Activated naive CD8-positive, alpha-beta T cell treated with anti-CD3 and anti-CD28 coated beads, Interleukin-2, amount 50 U/mL, for 24 hours (primary cell): Measurements from ENCODE around the gene HOXD12.

Experiments
- ATAC-seq: fragments of 150-1000 bp; cut with Tn5 transposase; one replicate; pipeline ENCODE4 v1.10.0; 2021
- DNase-seq: peaks from one replicate; pipeline ENCODE4 v3.0.0; 2021
- H3K27ac Mint-ChIP-seq: one replicate; pipeline ENCODE4 v1.8.0; 2021; ENCODE audit warnings: mild to moderate bottlenecking, mixed read lengths
- H3K27me3 Mint-ChIP-seq: one replicate; pipeline ENCODE4 v1.8.0; 2021; ENCODE audit warnings: mixed read lengths
- H3K36me3 Mint-ChIP-seq: one replicate; pipeline ENCODE4 v1.8.0; 2021; ENCODE audit warnings: low read depth, mixed read lengths
- H3K4me1 Mint-ChIP-seq: one replicate; pipeline ENCODE4 v1.8.0; 2021; ENCODE audit warnings: mixed read lengths
- H3K4me3 Mint-ChIP-seq: one replicate; pipeline ENCODE4 v1.8.0; 2021; ENCODE audit warnings: mild to moderate bottlenecking, moderate library complexity, mixed read lengths
- H3K9me3 Mint-ChIP-seq: one replicate; pipeline ENCODE4 v1.8.0; 2021; ENCODE audit warnings: mixed read lengths

The HOXD12 gene

DNA sequence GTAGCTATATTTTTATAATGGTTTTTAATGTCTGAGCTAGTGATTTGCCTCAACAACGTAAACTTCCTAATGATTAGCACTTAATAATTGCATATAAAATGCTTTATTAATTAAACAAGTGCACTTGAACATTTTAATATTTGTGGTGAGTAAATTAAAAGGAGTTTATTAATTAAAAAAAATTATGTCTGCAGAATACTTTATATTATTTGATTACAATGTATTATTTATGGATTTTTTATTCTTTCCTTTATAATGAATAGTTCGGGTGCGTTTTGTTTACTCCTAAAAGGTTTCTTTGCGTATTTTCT lies 32.2 kb downstream of the HOXD12 start:
- Mint-ChIP-seq H3K27me3 (peaks cover 82% of the 10 kb centered on the region), H3K36me3 (no peaks in the 10 kb centered on the region), H3K27ac (no peak overlapping the region), H3K4me3 (peak overlapping the region; percentile 78), H3K4me1 (peaks cover 41% of the 10 kb centered on the region), H3K9me3 (peaks cover 4% of the 10 kb centered on the region)
- ATAC-seq: no peak
- no peak for DNase-seq

- Mint-ChIP-seq H3K9me3 (peaks cover 4% of the 10 kb centered on the region), H3K4me3 (peak overlapping the region; percentile 78), H3K27ac (peak overlapping the region; percentile 64), H3K27me3 (peaks cover 81% of the 10 kb centered on the region), H3K4me1 (peaks cover 38% of the 10 kb centered on the region), H3K36me3 (no peaks in the 10 kb centered on the region)
- no peak for DNase-seq
- ATAC-seq: no peak
These were observed 32.9 kb downstream of the HOXD12 start for GRCh38 chr2:176132205-176133171.

GRCh38 chr2:176133389-176133788 lies 33.8 kb downstream of the HOXD12 start:
- Mint-ChIP-seq H3K9me3 (peaks cover 6% of the 10 kb centered on the region), H3K4me3 (no peak overlapping the region), H3K27ac (no peak overlapping the region), H3K27me3 (peaks cover 81% of the 10 kb centered on the region), H3K36me3 (peaks cover 2% of the 10 kb centered on the region), H3K4me1 (peaks cover 32% of the 10 kb centered on the region)
- DNase-seq (no peak), ATAC-seq (no peak)

DNA sequence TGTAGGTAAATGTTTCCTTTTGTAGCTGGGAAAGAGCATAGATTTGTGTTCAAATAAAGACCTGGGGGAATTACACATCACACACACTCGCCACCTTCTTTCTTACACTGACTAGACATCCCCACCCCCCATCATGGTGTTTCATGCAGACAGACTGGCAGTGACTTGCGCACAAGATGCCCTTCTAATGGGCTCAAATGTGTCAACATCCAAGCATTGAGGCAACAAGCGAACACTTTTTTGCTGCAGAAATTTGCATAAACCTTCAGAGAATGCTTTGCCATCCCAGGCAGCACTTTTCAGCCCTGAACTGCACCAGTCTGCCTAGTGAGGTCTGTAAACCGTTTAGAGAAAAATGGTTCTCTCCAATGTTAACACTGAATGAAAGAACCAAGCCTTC lies 34.4 kb downstream of the HOXD12 start:
- Mint-ChIP-seq H3K27ac (no peak overlapping the region), H3K4me3 (no peak overlapping the region), H3K9me3 (peaks cover 8% of the 10 kb centered on the region), H3K4me1 (peaks cover 31% of the 10 kb centered on the region), H3K36me3 (peaks cover 4% of the 10 kb centered on the region), H3K27me3 (peaks cover 81% of the 10 kb centered on the region)
- no peak for DNase-seq
- ATAC-seq: no peak

GRCh38 chr2:176135035-176135440 lies 35.4 kb downstream of the HOXD12 start:
- no peak for DNase-seq
- Mint-ChIP-seq H3K4me3 (no peak overlapping the region), H3K4me1 (peaks cover 34% of the 10 kb centered on the region), H3K27ac (no peak overlapping the region), H3K27me3 (peaks cover 86% of the 10 kb centered on the region), H3K9me3 (peaks cover 8% of the 10 kb centered on the region), H3K36me3 (peaks cover 6% of the 10 kb centered on the region)
- no peak for ATAC-seq

GRCh38 chr2:176136374-176137251 lies 37.0 kb downstream of the HOXD12 start:
- H3K4me1 Mint-ChIP-seq: peaks cover 31% of the 10 kb centered on the region
- peaks cover 6% of the 10 kb centered on the region for H3K36me3 Mint-ChIP-seq
- peaks cover 8% of the 10 kb centered on the region for H3K9me3 Mint-ChIP-seq
- no peak overlapping the region for H3K4me3 Mint-ChIP-seq
- no peak overlapping the region for H3K27ac Mint-ChIP-seq
- DNase-seq: no peak
- H3K27me3 Mint-ChIP-seq: peaks cover 86% of the 10 kb centered on the region
- ATAC-seq: no peak

- no peak for ATAC-seq
- Mint-ChIP-seq H3K36me3 (peaks cover 6% of the 10 kb centered on the region), H3K27ac (no peak overlapping the region), H3K4me3 (no peak overlapping the region), H3K4me1 (peaks cover 29% of the 10 kb centered on the region), H3K9me3 (peaks cover 8% of the 10 kb centered on the region), H3K27me3 (peaks cover 85% of the 10 kb centered on the region)
- DNase-seq: no peak
These were observed 37.6 kb downstream of the HOXD12 start for GRCh38 chr2:176137252-176137580.

GRCh38 chr2:176137906-176138305 lies 38.3 kb downstream of the HOXD12 start:
- Mint-ChIP-seq H3K4me3 (no peak overlapping the region), H3K36me3 (peaks cover 6% of the 10 kb centered on the region), H3K9me3 (peaks cover 8% of the 10 kb centered on the region), H3K27me3 (peaks cover 82% of the 10 kb centered on the region), H3K27ac (no peak overlapping the region), H3K4me1 (peaks cover 25% of the 10 kb centered on the region)
- DNase-seq (no peak), ATAC-seq (no peak)

- peaks cover 6% of the 10 kb centered on the region for H3K36me3 Mint-ChIP-seq
- no peak for DNase-seq
- ATAC-seq: no peak
- H3K4me3 Mint-ChIP-seq: no peak overlapping the region
- peaks cover 82% of the 10 kb centered on the region for H3K27me3 Mint-ChIP-seq
- H3K9me3 Mint-ChIP-seq: peaks cover 8% of the 10 kb centered on the region
- H3K4me1 Mint-ChIP-seq: peaks cover 25% of the 10 kb centered on the region
- H3K27ac Mint-ChIP-seq: peak overlapping the region; percentile 72
These were observed 38.9 kb downstream of the HOXD12 start for GRCh38 chr2:176138526-176138922.

DNA sequence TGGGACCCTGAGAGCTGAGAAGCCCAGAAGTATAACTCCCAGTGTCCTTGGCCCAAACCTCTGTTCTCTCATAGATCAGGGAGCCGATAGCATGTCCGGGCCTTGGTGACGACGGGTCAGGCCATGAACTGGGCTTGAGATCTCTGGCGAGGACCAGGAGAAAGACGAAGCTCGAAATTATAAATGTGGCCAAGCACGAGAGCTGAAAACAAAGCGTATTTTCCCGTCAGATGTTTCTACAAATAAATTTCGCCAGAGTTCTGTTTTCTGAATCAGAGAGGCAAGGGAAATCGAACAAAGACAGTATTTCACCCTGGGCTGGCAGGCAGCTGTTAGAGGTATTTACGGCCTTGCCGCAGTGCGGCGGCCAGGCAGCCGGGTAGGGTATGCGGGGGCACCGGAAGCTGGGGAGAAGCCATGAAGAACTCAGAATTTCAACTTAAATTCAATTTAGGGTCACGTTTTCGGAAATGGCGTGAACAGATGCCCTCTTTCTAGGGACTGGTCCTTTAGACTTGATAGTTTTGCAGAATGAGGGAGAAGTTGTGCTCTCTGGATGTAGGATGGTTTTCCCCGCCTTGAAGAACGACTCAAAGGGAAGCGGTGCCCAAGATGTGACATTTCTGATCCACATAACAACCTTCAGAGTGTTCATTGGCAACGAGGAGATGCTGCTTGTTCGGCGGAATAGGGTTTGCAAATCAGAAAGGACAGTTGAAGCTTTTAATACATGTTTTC lies 39.5 kb downstream of the HOXD12 start:
- Mint-ChIP-seq H3K27me3 (peaks cover 82% of the 10 kb centered on the region), H3K4me3 (no peak overlapping the region)

DNA sequence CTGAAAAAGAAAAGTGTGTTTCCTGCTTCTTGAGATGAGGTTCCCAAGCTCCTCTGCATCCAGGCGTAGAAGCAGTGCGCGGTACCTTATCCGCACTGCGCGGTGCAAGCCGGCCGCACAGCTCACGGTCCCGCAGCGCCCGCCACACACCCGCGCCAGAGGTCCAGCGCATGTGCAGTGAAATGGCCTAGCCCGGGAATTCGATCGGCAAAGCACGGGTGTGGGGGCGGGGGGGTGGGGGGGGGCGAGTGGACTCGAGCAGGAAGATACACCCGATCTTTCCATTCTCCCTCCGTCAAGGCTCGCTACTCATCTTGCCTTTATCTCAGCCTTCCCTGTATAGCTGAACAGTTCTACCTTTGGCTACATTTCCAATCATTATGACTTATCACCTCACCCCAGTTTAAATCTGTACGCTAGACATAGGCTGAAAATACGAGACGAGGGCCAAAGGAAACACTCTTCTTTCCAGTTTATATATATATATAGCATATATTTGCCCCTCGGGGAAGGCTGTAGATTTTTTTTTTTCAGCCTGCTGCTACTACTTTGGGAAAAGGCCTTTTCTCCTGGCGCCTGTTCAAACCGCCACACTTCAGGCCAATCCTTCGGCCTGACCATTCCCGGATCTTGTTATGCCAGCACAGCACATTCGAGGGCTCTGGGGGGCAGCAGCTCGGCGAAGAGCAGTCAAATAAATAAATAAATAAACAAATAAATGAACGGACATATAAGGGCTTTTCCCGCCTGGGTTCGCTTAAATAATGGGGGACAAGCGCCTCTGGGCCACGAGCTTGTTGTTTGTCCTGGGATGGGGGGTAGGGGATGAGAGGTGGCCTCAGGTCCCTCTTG lies 40.3 kb downstream of the HOXD12 start:
- no peak overlapping the region for H3K4me3 Mint-ChIP-seq
- H3K36me3 Mint-ChIP-seq: peaks cover 6% of the 10 kb centered on the region
- no peak for ATAC-seq
- H3K27ac Mint-ChIP-seq: no peak overlapping the region
- peaks cover 8% of the 10 kb centered on the region for H3K9me3 Mint-ChIP-seq
- peaks cover 25% of the 10 kb centered on the region for H3K4me1 Mint-ChIP-seq
- no peak for DNase-seq
- peaks cover 79% of the 10 kb centered on the region for H3K27me3 Mint-ChIP-seq

More for the DNA sequence above, 39.5 kb downstream of the HOXD12 start:
- no peak overlapping the region for H3K27ac Mint-ChIP-seq
- peaks cover 8% of the 10 kb centered on the region for H3K9me3 Mint-ChIP-seq
- ATAC-seq (no peak), DNase-seq (no peak)
- H3K36me3 Mint-ChIP-seq: peaks cover 6% of the 10 kb centered on the region
- H3K4me1 Mint-ChIP-seq: peaks cover 25% of the 10 kb centered on the region

DNA sequence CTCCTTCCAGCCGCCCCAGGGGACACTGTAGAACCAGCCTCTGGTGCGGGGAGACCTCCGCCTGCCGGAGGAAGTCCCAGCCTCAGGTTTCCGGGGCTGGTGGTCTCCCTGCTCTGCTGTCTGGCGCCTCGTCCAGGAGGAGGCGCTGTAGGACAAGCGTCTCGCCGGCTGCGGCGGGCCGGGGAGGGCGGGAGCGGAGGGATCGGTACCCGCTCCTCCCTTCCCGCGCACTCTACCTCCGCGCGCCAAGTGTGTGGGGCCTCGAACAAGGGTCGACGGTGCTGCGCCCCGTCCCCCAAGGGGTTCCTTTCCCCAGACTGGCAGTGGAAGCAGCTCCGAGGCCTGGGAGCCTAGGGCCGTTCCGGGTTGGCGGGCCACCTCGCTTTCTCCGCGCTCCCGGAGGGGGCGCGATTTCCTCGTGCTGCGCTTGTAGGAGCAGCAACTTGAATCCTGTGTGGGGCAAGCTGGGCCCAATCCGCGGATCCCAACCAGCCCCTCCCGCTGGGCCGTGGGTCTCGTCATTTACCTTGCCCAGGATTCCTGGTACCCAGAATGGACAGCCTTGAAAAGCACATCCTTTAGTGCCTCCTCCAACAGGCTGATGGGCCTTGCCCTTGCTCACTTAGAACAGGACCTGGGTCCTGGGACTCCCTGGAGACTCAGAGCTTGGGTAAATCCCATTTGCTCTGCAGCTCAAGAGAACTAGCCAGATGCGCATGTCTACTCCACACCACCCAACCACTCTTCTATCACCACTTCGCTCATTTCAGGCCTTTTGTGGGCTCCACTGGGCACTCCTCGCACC lies 41.1 kb downstream of the HOXD12 start:
- Mint-ChIP-seq H3K4me3 (peak overlapping the region; percentile 14), H3K36me3 (peaks cover 6% of the 10 kb centered on the region), H3K4me1 (peaks cover 20% of the 10 kb centered on the region), H3K27ac (no peak overlapping the region), H3K27me3 (peaks cover 78% of the 10 kb centered on the region), H3K9me3 (peaks cover 4% of the 10 kb centered on the region)
- ATAC-seq: peak; percentile 81
- peak; percentile 78 for DNase-seq

DNA sequence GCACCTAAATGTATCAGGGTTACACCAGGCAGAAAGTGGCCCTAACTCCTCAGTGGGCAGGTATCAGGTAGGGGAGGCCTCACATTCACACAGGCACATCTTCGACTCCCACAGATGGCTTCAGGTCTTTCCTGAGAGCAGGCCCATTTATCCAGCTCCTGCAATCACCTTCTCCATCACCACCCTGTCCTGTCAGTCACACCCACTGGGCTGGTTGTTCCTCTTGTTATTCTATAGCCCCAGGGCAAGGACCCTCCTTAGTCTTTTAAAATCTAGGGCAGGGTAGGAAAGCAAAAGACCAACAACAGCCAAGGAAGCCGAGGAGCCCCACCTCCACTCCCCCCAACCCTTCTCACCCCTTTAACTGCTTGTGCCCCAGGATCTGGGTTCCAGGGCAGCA lies 42.7 kb downstream of the HOXD12 start:
- Mint-ChIP-seq H3K36me3 (peaks cover 6% of the 10 kb centered on the region), H3K27me3 (peaks cover 83% of the 10 kb centered on the region), H3K4me3 (no peak overlapping the region), H3K9me3 (peaks cover 4% of the 10 kb centered on the region), H3K4me1 (peaks cover 18% of the 10 kb centered on the region), H3K27ac (no peak overlapping the region)
- ATAC-seq (no peak), DNase-seq (no peak)
